RWPE2 (cell line): ENCODE results near the gene SLC35E2B.
"Not testable (repeated sequence)": the region's sequence is repeated elsewhere in the genome, so short reads cannot be mapped to it uniquely, and the experiment has no call there.

Experiments used
- ATAC-seq: fragments of 200-7000 bp; cut with Tn5 transposase; 3 replicates; pipeline ENCODE4 v1.9.1; 2021; ENCODE audit warnings: low read depth
- DNase-seq: peaks from one replicate; pipeline ENCODE4 v3.0.0-alpha.2; 2020; ENCODE audit warnings: low spot score
- H3K27ac ChIP-seq: fragments of 450-650 bp; 2 replicates; pipeline ENCODE4 v1.5.1; 2017; ENCODE audit warnings: mild to moderate bottlenecking; ENCODE audit not compliant: poor library complexity, severe bottlenecking
- H3K27me3 ChIP-seq: fragments of 250-450 bp; sonication (Bioruptor Pico); 2 replicates; pipeline ENCODE4 v1.5.1; 2021; ENCODE audit warnings: mild to moderate bottlenecking, moderate library complexity; ENCODE audit not compliant: insufficient read depth, poor library complexity, severe bottlenecking
- H3K36me3 ChIP-seq: fragments of 250-450 bp; sonication (Bioruptor Pico); 2 replicates; pipeline ENCODE4 v1.5.1; 2020; ENCODE audit warnings: low read depth, mild to moderate bottlenecking, moderate library complexity
- H3K4me1 ChIP-seq: fragments of 250-450 bp; sonication (Bioruptor Pico); 2 replicates; pipeline ENCODE4 v1.5.1; 2021; ENCODE audit warnings: mild to moderate bottlenecking, moderate library complexity; ENCODE audit not compliant: insufficient read depth, poor library complexity, severe bottlenecking
- H3K4me3 ChIP-seq: fragments of 250-450 bp; sonication (Bioruptor Pico); 2 replicates; pipeline ENCODE4 v1.5.1; 2021; ENCODE audit warnings: mild to moderate bottlenecking, moderate library complexity; ENCODE audit not compliant: severe bottlenecking
- H3K9me3 ChIP-seq: fragments of 250-450 bp; sonication (Bioruptor Pico); 2 replicates; pipeline ENCODE4 v1.5.1; 2021; ENCODE audit warnings: mild to moderate bottlenecking, moderate library complexity; ENCODE audit not compliant: severe bottlenecking
- CTCF ChIP-seq: fragments of 450-650 bp; IDR thresholded peaks from one replicate; pipeline ENCODE4 v1.5.1; 2017; ENCODE audit warnings: mild to moderate bottlenecking, moderate library complexity; ENCODE audit not compliant: poor library complexity, severe bottlenecking

SLC35E2B gene

GRCh38 chr1:1680031-1680911 is 12.3 kb downstream of the SLC35E2B start:
- Histone ChIP-seq H3K4me3 (no peak overlapping the region), H3K36me3 (no peaks in the 10 kb centered on the region), H3K4me1 (no peaks in the 10 kb centered on the region), H3K27me3 (no peaks in the 10 kb centered on the region), H3K9me3 (no peaks in the 10 kb centered on the region), H3K27ac (no peak overlapping the region)
- ATAC-seq (no peak), DNase-seq (peak; percentile 59)
- no peak for TF ChIP-seq CTCF

- TF ChIP-seq CTCF, result no peak
- Histone ChIP-seq H3K4me1 (no peaks in the 10 kb centered on the region), H3K27ac (no peak overlapping the region), H3K9me3 (no peaks in the 10 kb centered on the region), H3K4me3 (no peak overlapping the region), H3K27me3 (no peaks in the 10 kb centered on the region), H3K36me3 (no peaks in the 10 kb centered on the region)
- ATAC-seq, result peak; percentile 30; the same call in 2 of the 3 replicates
- DNase-seq, result peak; percentile 38
Measured at GRCh38 chr1:1678581-1679380, 13.8 kb downstream of the SLC35E2B start.

- Histone ChIP-seq H3K4me3 (no peak overlapping the region), H3K36me3 (no peaks in the 10 kb centered on the region), H3K27me3 (no peaks in the 10 kb centered on the region), H3K27ac (no peak overlapping the region), H3K4me1 (no peaks in the 10 kb centered on the region), H3K9me3 (no peaks in the 10 kb centered on the region)
- ATAC-seq (no peak), DNase-seq (no peak)
- no peak for TF ChIP-seq CTCF
Measured at GRCh38 chr1:1677718-1678580, 14.6 kb downstream of the SLC35E2B start.

GRCh38 chr1:1676087-1676486 is 16.5 kb downstream of the SLC35E2B start:
- H3K4me3 ChIP-seq, DNase-seq, H3K27ac ChIP-seq, H3K4me1 ChIP-seq, H3K36me3 ChIP-seq, H3K27me3 ChIP-seq, H3K9me3 ChIP-seq, ATAC-seq: not testable (repeated sequence)

GRCh38 chr1:1675218-1675617 is 17.4 kb downstream of the SLC35E2B start:
- not testable (repeated sequence) for H3K4me1 ChIP-seq, H3K27ac ChIP-seq, H3K36me3 ChIP-seq, H3K27me3 ChIP-seq, H3K4me3 ChIP-seq, H3K9me3 ChIP-seq, ATAC-seq, DNase-seq

GRCh38 chr1:1674806-1675205 is 17.8 kb downstream of the SLC35E2B start:
- ATAC-seq, H3K27ac ChIP-seq, H3K36me3 ChIP-seq, H3K4me3 ChIP-seq, H3K27me3 ChIP-seq, H3K9me3 ChIP-seq, DNase-seq, H3K4me1 ChIP-seq: not testable (repeated sequence)
